HFFc6 (cell line): Measurements from ENCODE around the gene HERC4. TPM values are rescaled to one million over a fixed set of nuclear protein-coding genes. Genes with fewer than 3 reads are reported as not detected.
A peak's percentile ranks its signal among the peaks of the same experiment; 100 is the strongest.
"Not testable (repeated sequence)": the region's sequence is repeated elsewhere in the genome, so short reads cannot be mapped to it uniquely, and the experiment has no call there.

Experiments used
- DNase-seq: peaks from one replicate; pipeline ENCODE4 v3.0.0-alpha.2; 2018
- H3K27ac Mint-ChIP-seq: 2 replicates; pipeline ENCODE4 v1.8.0; 2020; ENCODE audit warnings: mild to moderate bottlenecking, mixed read lengths
- H3K27me3 Mint-ChIP-seq: 2 replicates; pipeline ENCODE4 v1.8.0; 2021; ENCODE audit warnings: mild to moderate bottlenecking, moderate library complexity, mixed read lengths; ENCODE audit not compliant: insufficient read depth
- H3K36me3 Mint-ChIP-seq: 2 replicates; pipeline ENCODE4 v1.8.0; 2021; ENCODE audit warnings: low read depth, mixed read lengths
- H3K4me1 Mint-ChIP-seq: 2 replicates; pipeline ENCODE4 v1.8.0; 2020; ENCODE audit warnings: low read depth, mixed read lengths
- H3K4me3 Mint-ChIP-seq: 2 replicates; pipeline ENCODE4 v1.8.0; 2020; ENCODE audit warnings: mild to moderate bottlenecking, moderate library complexity, mixed read lengths
- H3K9me3 Mint-ChIP-seq: 2 replicates; pipeline ENCODE4 v1.8.0; 2020; ENCODE audit warnings: mild to moderate bottlenecking, mixed read lengths
- CTCF ChIP-seq: fragments of 200-600 bp; sonication (generic); IDR thresholded peaks from 2 replicates; pipeline ENCODE4 v1.5.0; 2021; ENCODE audit warnings: antibody characterized with exemption, mild to moderate bottlenecking
- total RNA-seq, 6 experiments: library from RNA; stranded (reverse); fragmentation: NEBNext Ultra II Directional; extraction: Animal tissue kit (Norgen Biotek cat#: 25700); gene quantifications; 2 replicates in 1 of 6; 3 replicates in 5 of 6; pipeline ENCODE4 v1.2.3, GENCODE V29; 2021

HERC4 gene
- total RNA-seq, 6 experiments from 2014 or later, result 220 to 297 (median 279) TPM

GRCh38 chr10:67884842-67885670 is 190.0 kb downstream of the HERC4 start:
- Mint-ChIP-seq H3K27ac (peak overlapping the region; percentile 91), H3K4me1 (peaks cover 22% of the 10 kb centered on the region), H3K9me3 (no peaks in the 10 kb centered on the region), H3K27me3 (peaks cover 2% of the 10 kb centered on the region; the same call in 1 of the 2 replicates), H3K4me3 (peak overlapping the region; percentile 95), H3K36me3 (peaks cover 24% of the 10 kb centered on the region)
- DNase-seq, result peak; percentile 64
- TF ChIP-seq CTCF, result no peak; the same call in 1 of the 2 replicates

GRCh38 chr10:67884313-67884841 is 190.7 kb downstream of the HERC4 start, which contains the start of gene SIRT1:
SIRT1 (plus strand) TSS chr10:67884656; CDS start chr10:67884722, 66 bp downstream.
- H3K36me3 Mint-ChIP-seq, result peaks cover 20% of the 10 kb centered on the region
- DNase-seq, result peak; percentile 91
- H3K9me3 Mint-ChIP-seq, result no peaks in the 10 kb centered on the region
- H3K4me3 Mint-ChIP-seq, result peak within 1 kb of the TSS; percentile 95
- TF ChIP-seq CTCF, result no peak
- H3K27me3 Mint-ChIP-seq, result peaks cover 2% of the 10 kb centered on the region; the same call in 1 of the 2 replicates
- H3K27ac Mint-ChIP-seq, result peak within 1 kb of the TSS; percentile 91
- H3K4me1 Mint-ChIP-seq, result peaks cover 22% of the 10 kb centered on the region

- DNase-seq, result no peak
- Mint-ChIP-seq H3K27me3 (peaks cover 2% of the 10 kb centered on the region; the same call in 1 of the 2 replicates), H3K4me3 (peak overlapping the region; percentile 95), H3K36me3 (peaks cover 15% of the 10 kb centered on the region), H3K9me3 (no peaks in the 10 kb centered on the region), H3K27ac (peak overlapping the region; percentile 91), H3K4me1 (peaks cover 22% of the 10 kb centered on the region)
- no peak for TF ChIP-seq CTCF
Observed at GRCh38 chr10:67883710-67884312, 191.3 kb downstream of the HERC4 start.

GRCh38 chr10:67878133-67878532 is 196.9 kb downstream of the HERC4 start:
- Mint-ChIP-seq H3K4me3 (no peak overlapping the region), H3K27me3 (peaks cover 7% of the 10 kb centered on the region), H3K36me3 (no peaks in the 10 kb centered on the region), H3K27ac (no peak overlapping the region), H3K9me3 (no peaks in the 10 kb centered on the region), H3K4me1 (no peaks in the 10 kb centered on the region)
- no peak for DNase-seq
- no peak for TF ChIP-seq CTCF

GRCh38 chr10:67877421-67877820 is 197.7 kb downstream of the HERC4 start:
- not testable (repeated sequence) for H3K27ac Mint-ChIP-seq, H3K4me3 Mint-ChIP-seq, H3K27me3 Mint-ChIP-seq, DNase-seq, H3K36me3 Mint-ChIP-seq, H3K9me3 Mint-ChIP-seq, H3K4me1 Mint-ChIP-seq
